Stomach (tissue), 4 donors: ENCODE data around the gene LOXHD1.

Experiments
- CTCF ChIP-seq, 7 experiments: fragments of 450-650 bp in 4 of 7; fragments of 200-600 bp in 3 of 7; sonication (generic) in 3 of 7; IDR thresholded peaks; one replicate each; pipeline ENCODE4 v1.5.1; 2016 to 2019; ENCODE audit warnings: antibody characterized with exemption in 7 of 7, control low read depth in 2 of 7, mild to moderate bottlenecking in 1 of 7
- EP300 ChIP-seq: sonication (generic); formaldehyde crosslinking; IDR thresholded peaks from one replicate; pipeline ENCODE4 v1.6.1; 2017; ENCODE audit warnings: antibody characterized with exemption
- POLR2A ChIP-seq, 4 donors: fragments of 450-650 bp; IDR thresholded peaks; one replicate each; pipeline ENCODE4 v1.6.1; 2016; ENCODE audit warnings: antibody characterized with exemption in 4 of 4, control low read depth in 2 of 4, mild to moderate bottlenecking in 1 of 4, moderate library complexity in 1 of 4
- POLR2AphosphoS5 ChIP-seq, 3 donors: sonication (generic); formaldehyde crosslinking; IDR thresholded peaks; one replicate each; pipeline ENCODE4 v1.6.1; 2016; ENCODE audit warnings: antibody characterized with exemption in 3 of 3

GRCh38 chr18:46481847-46482245 is 175.2 kb downstream of the LOXHD1 start:
- TF ChIP-seq EP300 (no peak), POLR2A (IDR thresholded peaks at IDR 0.05) (no peak), CTCF (IDR thresholded peaks at IDR 0.05) (no peak), POLR2AphosphoS5 (IDR thresholded peaks at IDR 0.05) (no peak)
